ENCODE results near the gene PIP4P1.
A peak's percentile ranks its signal among the peaks of the same experiment; 100 is the strongest.

Gene PIP4P1

GRCh38 chr14:20489093-20489994, 28.1 kb upstream of the PIP4P1 start:
- in situ Hi-C loops (cut with MboI; ENCODE audit: low sequenced_read_pairs), result no loop called here
- DNase-seq (ENCODE audit: low spot score in 2 of 2), result no peak
- no peak overlapping the region for H3K4me3 ChIP-seq

GRCh38 chr14:20487396-20487725, 26.1 kb upstream of the PIP4P1 start:
- H3K36me3 ChIP-seq (replicated peaks), result no peaks in the 10 kb centered on the region
- H3K9me3 ChIP-seq, result no peaks in the 10 kb centered on the region
- peaks cover 6% of the 10 kb centered on the region for H3K4me1 ChIP-seq
- no peak for DNase-seq (ENCODE audit: low spot score in 2 of 2)
- H3K27me3 ChIP-seq (ENCODE audit: low read depth), result no peaks in the 10 kb centered on the region
- in situ Hi-C loops (cut with MboI; ENCODE audit: low sequenced_read_pairs), result no loop called here
- H3K4me3 ChIP-seq, result no peak overlapping the region

More at GRCh38 chr14:20489093-20489994, 28.1 kb upstream of the PIP4P1 start:
- peaks cover 6% of the 10 kb centered on the region for H3K4me1 ChIP-seq
- no peaks in the 10 kb centered on the region for H3K27me3 ChIP-seq (ENCODE audit: low read depth)
- H3K9me3 ChIP-seq, result no peaks in the 10 kb centered on the region
- H3K36me3 ChIP-seq (replicated peaks), result no peaks in the 10 kb centered on the region

GRCh38 chr14:20486684-20487395, 25.6 kb upstream of the PIP4P1 start:
- Histone ChIP-seq H3K4me1 (peaks cover 6% of the 10 kb centered on the region), H3K27me3 (ENCODE audit: low read depth) (no peaks in the 10 kb centered on the region), H3K36me3 (replicated peaks) (no peaks in the 10 kb centered on the region), H3K4me3 (no peak overlapping the region), H3K9me3 (no peaks in the 10 kb centered on the region)
- DNase-seq (ENCODE audit: low spot score in 2 of 2), result no peak
- in situ Hi-C loops (cut with MboI; ENCODE audit: low sequenced_read_pairs), result no loop called here

- in situ Hi-C loops (cut with MboI; ENCODE audit: low sequenced_read_pairs), result no loop called here
- Histone ChIP-seq H3K4me3 (no peak overlapping the region), H3K27me3 (ENCODE audit: low read depth) (no peaks in the 10 kb centered on the region), H3K4me1 (peaks cover 6% of the 10 kb centered on the region), H3K36me3 (replicated peaks) (no peaks in the 10 kb centered on the region), H3K9me3 (no peaks in the 10 kb centered on the region)
- peak; percentile 38 to 43 for DNase-seq (ENCODE audit: low spot score in 2 of 2)
Measured at GRCh38 chr14:20485900-20486299, 24.7 kb upstream of the PIP4P1 start.

GRCh38 chr14:20482382-20482781, 21.1 kb upstream of the PIP4P1 start:
- H3K36me3 ChIP-seq (replicated peaks), result peaks cover 4% of the 10 kb centered on the region
- H3K4me3 ChIP-seq, result no peak overlapping the region
- no peaks in the 10 kb centered on the region for H3K9me3 ChIP-seq
- in situ Hi-C loops (cut with MboI; ENCODE audit: low sequenced_read_pairs), result no loop called here
- peaks cover 6% of the 10 kb centered on the region for H3K4me1 ChIP-seq
- no peak for DNase-seq (ENCODE audit: low spot score in 2 of 2)
- no peaks in the 10 kb centered on the region for H3K27me3 ChIP-seq (ENCODE audit: low read depth)

- Histone ChIP-seq H3K36me3 (replicated peaks) (peaks cover 39% of the 10 kb centered on the region), H3K9me3 (no peaks in the 10 kb centered on the region), H3K4me1 (no peaks in the 10 kb centered on the region), H3K27me3 (ENCODE audit: low read depth) (no peaks in the 10 kb centered on the region), H3K4me3 (no peak overlapping the region)
- in situ Hi-C loops (cut with MboI; ENCODE audit: low sequenced_read_pairs), result no loop called here
- DNase-seq (ENCODE audit: low spot score in 2 of 2), result no peak
Measured at GRCh38 chr14:20478894-20479293, 17.7 kb upstream of the PIP4P1 start.

- Histone ChIP-seq H3K36me3 (replicated peaks) (peaks cover 54% of the 10 kb centered on the region), H3K4me3 (no peak overlapping the region), H3K4me1 (no peaks in the 10 kb centered on the region), H3K9me3 (no peaks in the 10 kb centered on the region), H3K27me3 (ENCODE audit: low read depth) (no peaks in the 10 kb centered on the region)
- DNase-seq (ENCODE audit: low spot score in 2 of 2), result no peak
- in situ Hi-C loops (cut with MboI; ENCODE audit: low sequenced_read_pairs), result no loop called here
Measured at GRCh38 chr14:20477211-20477876, 16.1 kb upstream of the PIP4P1 start.

- in situ Hi-C loops (cut with MboI; ENCODE audit: low sequenced_read_pairs), result no loop called here
- Histone ChIP-seq H3K9me3 (no peaks in the 10 kb centered on the region), H3K4me1 (no peaks in the 10 kb centered on the region), H3K4me3 (no peak overlapping the region), H3K27me3 (ENCODE audit: low read depth) (no peaks in the 10 kb centered on the region), H3K36me3 (replicated peaks) (peaks cover 60% of the 10 kb centered on the region)
- DNase-seq (ENCODE audit: low spot score in 2 of 2), result no peak
Measured at GRCh38 chr14:20476776-20477175, 15.5 kb upstream of the PIP4P1 start.

- in situ Hi-C loops (cut with MboI; ENCODE audit: low sequenced_read_pairs), result no loop called here
Measured at GRCh38 chr14:20472536-20473169, 11.4 kb upstream of the PIP4P1 start.

DNA sequence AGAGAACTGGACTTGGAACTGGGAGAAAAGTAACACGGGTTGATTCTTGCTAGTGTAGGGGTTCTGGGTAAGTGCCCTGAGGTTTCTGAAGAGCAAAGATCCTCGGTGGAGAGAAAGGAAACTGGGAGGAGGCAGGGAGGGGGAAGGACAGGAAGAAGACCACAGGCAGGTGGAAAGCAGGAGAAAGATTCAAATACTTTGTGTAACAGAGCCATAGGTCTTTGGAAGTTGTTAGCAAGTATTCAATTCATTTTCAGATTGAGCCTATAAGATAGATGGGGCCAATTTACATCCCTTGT, 9.3 kb upstream of the PIP4P1 start:
- peak in 1 of 2 experiments; percentile 22 for DNase-seq (ENCODE audit: low spot score in 2 of 2)
- H3K27me3 ChIP-seq (ENCODE audit: low read depth), result no peaks in the 10 kb centered on the region; the same call in 1 of the 2 replicates
- in situ Hi-C loops (cut with MboI; ENCODE audit: low sequenced_read_pairs), result no loop called here
- H3K9me3 ChIP-seq, result no peaks in the 10 kb centered on the region
- H3K4me1 ChIP-seq, result no peaks in the 10 kb centered on the region; the same call in none of the 2 replicates
- peaks cover 41% of the 10 kb centered on the region for H3K36me3 ChIP-seq (replicated peaks)
- H3K4me3 ChIP-seq, result peak overlapping the region; percentile 96

More at GRCh38 chr14:20472536-20473169, 11.4 kb upstream of the PIP4P1 start:
- no peaks in the 10 kb centered on the region for H3K27me3 ChIP-seq (ENCODE audit: low read depth)
- no peaks in the 10 kb centered on the region for H3K9me3 ChIP-seq
- H3K36me3 ChIP-seq (replicated peaks), result peaks cover 62% of the 10 kb centered on the region
- no peaks in the 10 kb centered on the region; the same call in none of the 2 replicates for H3K4me1 ChIP-seq
- DNase-seq (ENCODE audit: low spot score in 2 of 2), result no peak
- H3K4me3 ChIP-seq, result no peak overlapping the region

GRCh38 chr14:20469890-20470602, 8.8 kb upstream of the PIP4P1 start:
- H3K4me1 ChIP-seq, result no peaks in the 10 kb centered on the region; the same call in none of the 2 replicates
- no peaks in the 10 kb centered on the region for H3K9me3 ChIP-seq
- no peaks in the 10 kb centered on the region; the same call in 1 of the 2 replicates for H3K27me3 ChIP-seq (ENCODE audit: low read depth)
- in situ Hi-C loops (cut with MboI; ENCODE audit: low sequenced_read_pairs), result no loop called here
- H3K4me3 ChIP-seq, result peak overlapping the region; percentile 96
- peaks cover 36% of the 10 kb centered on the region for H3K36me3 ChIP-seq (replicated peaks)
- DNase-seq (ENCODE audit: low spot score in 2 of 2), result peak; percentile 40 to 49

GRCh38 chr14:20469242-20469889, 8.1 kb upstream of the PIP4P1 start, which contains the start of gene PNP:
TSS of gene PNP (plus strand) at chr14:20469406. CDS start at chr14:20469525, 119 bp downstream.
- H3K9me3 ChIP-seq, result no peaks in the 10 kb centered on the region
- H3K36me3 ChIP-seq (replicated peaks), result peaks cover 29% of the 10 kb centered on the region
- peak within 1 kb of the TSS; percentile 96 for H3K4me3 ChIP-seq
- no peaks in the 10 kb centered on the region; the same call in 1 of the 2 replicates for H3K27me3 ChIP-seq (ENCODE audit: low read depth)
- H3K4me1 ChIP-seq, result no peaks in the 10 kb centered on the region; the same call in none of the 2 replicates
- DNase-seq (ENCODE audit: low spot score in 2 of 2), result peak; percentile 93 to 94
- in situ Hi-C loops (cut with MboI; ENCODE audit: low sequenced_read_pairs), result no loop called here

Measured in HAP-1 (cell line).